Spleen (tissue), 13 donors: ENCODE results near the gene ZNF467. TPM values are rescaled to one million over a fixed set of nuclear protein-coding genes. Genes with fewer than 3 reads are reported as not detected.

Experiments used
- DNase-seq: peaks from one replicate; pipeline ENCODE4 v3.0.0-alpha.2; 2020
- H3K27ac ChIP-seq, 8 donors: fragments of 200-600 bp; sonication (generic) in 7 of 8; 1 replicate in 4 of 8; 2 replicates in 4 of 8; pipeline versions ENCODE4 v1.5.0 to v1.8.0; 2016 to 2021; ENCODE audit warnings: inconsistent platforms in 4 of 8, mild to moderate bottlenecking in 4 of 8, moderate library complexity in 1 of 8
- H3K27me3 ChIP-seq, 7 donors: fragments of 200-600 bp; sonication (generic) in 6 of 7; replicated peaks in 1 of 7; 1 replicate in 4 of 7; 2 replicates in 3 of 7; pipeline versions ENCODE4 v1.5.0 to v1.8.0; 2016 to 2021; ENCODE audit warnings: inconsistent platforms in 3 of 7, mild to moderate bottlenecking in 1 of 7
- H3K36me3 ChIP-seq, 6 donors: fragments of 200-600 bp; sonication (generic) in 5 of 6; 1 replicate in 4 of 6; 2 replicates in 2 of 6; pipeline versions ENCODE4 v1.5.0 to v1.8.0; 2016 to 2021; ENCODE audit warnings: inconsistent platforms in 2 of 6
- H3K4me1 ChIP-seq, 6 donors: fragments of 200-600 bp; sonication (generic) in 5 of 6; 1 replicate in 3 of 6; 2 replicates in 3 of 6; pipeline versions ENCODE4 v1.5.0 to v1.8.0; 2016 to 2021; ENCODE audit warnings: inconsistent platforms in 3 of 6
- H3K4me3 ChIP-seq, 8 donors: fragments of 200-600 bp; sonication (generic) in 7 of 8; 1 replicate in 4 of 8; 2 replicates in 4 of 8; pipeline versions ENCODE4 v1.5.0 to v1.8.0; 2016 to 2021; ENCODE audit warnings: inconsistent platforms in 4 of 8, mild to moderate bottlenecking in 4 of 8, moderate library complexity in 2 of 8
- H3K9me3 ChIP-seq, 8 donors: fragments of 200-600 bp; sonication (generic) in 7 of 8; 1 replicate in 4 of 8; 2 replicates in 4 of 8; pipeline versions ENCODE4 v1.5.0 to v1.8.0; 2016 to 2021; ENCODE audit warnings: inconsistent platforms in 4 of 8
- POLR2A ChIP-seq, 3 donors: fragments of 450-650 bp; IDR thresholded peaks; one replicate each; pipeline ENCODE4 v1.5.1; 2017; ENCODE audit warnings: antibody characterized with exemption in 3 of 3, mild to moderate bottlenecking in 1 of 3
- POLR2AphosphoS5 ChIP-seq, 3 donors: sonication (generic); formaldehyde crosslinking; IDR thresholded peaks; one replicate each; pipeline ENCODE4 v1.5.1; 2017; ENCODE audit warnings: antibody characterized with exemption in 3 of 3
- WGBS, 5 donors: extraction: QIAGEN DNeasy Blood & Tissue Kit in 3 of 5; methylation state at CpG; one replicate each; pipeline versions ENCODE4 v1.1.5 to v1.1.7; 2013 to 2018; 5-methylcytosine and 5-hydroxymethylcytosine counted together
- intact Hi-C: fragments of 100-400 bp; cut with DNase I; formaldehyde crosslinking; loops from one replicate; pipeline ENCODE4 v1.15.0; 2023; ENCODE audit warnings: low total_unique reads
- long read RNA-seq, 2 donors: transcript quantifications; one replicate each; lab custom pipeline, GENCODE V29; 2026
- polyA plus RNA-seq, 3 donors: library from polyadenylated mRNA; stranded (reverse); fragments of 200-250 nt; gene quantifications; one replicate each; pipeline ENCODE4 v1.2.1, GENCODE V29; 2013
- total RNA-seq, 7 donors: library from RNA; depleted of rRNA in 3 of 7; stranded (reverse); fragments of >200 nt in 3 of 7; fragmentation: NEBNext Ultra II Directional in 4 of 7; extraction: Animal tissue kit (Norgen Biotek cat#: 25700) in 4 of 7; gene quantifications; one replicate each; pipeline versions ENCODE4 v1.1.0 to v1.2.1, GENCODE V29; 2016 to 2021
- TF ChIP-seq, protein P1 (sequence below), 11 experiments: fragments of 200-600 bp in 7 of 11; fragments of 450-650 bp in 4 of 11; sonication (generic) in 4 of 11; IDR thresholded peaks in 8 of 11; conservative IDR thresholded peaks in 3 of 11; 1 replicate in 7 of 11; 2 replicates in 4 of 11; pipeline versions ENCODE4 v1.4.0 to v1.8.0; 2016 to 2021; ENCODE audit warnings: antibody characterized with exemption in 11 of 11, inconsistent platforms in 4 of 11, mild to moderate bottlenecking in 1 of 11
- donor health status: healthy with polysubstance abuse.
- donor health status: DM: no; HTN: no; CAD: no; lungs with moderate emphysema.
- donor health status: DM: no; HTN: no; CAD: no.
- donor health status: Bipolar disorder and iron deficiency.
- donor health status: healthy.
- donor health status: DM: no; HTN: no; CAD: no.
- donor health status: DM: yes; HTN: yes; CAD: no.

ZNF467 gene, protein sequence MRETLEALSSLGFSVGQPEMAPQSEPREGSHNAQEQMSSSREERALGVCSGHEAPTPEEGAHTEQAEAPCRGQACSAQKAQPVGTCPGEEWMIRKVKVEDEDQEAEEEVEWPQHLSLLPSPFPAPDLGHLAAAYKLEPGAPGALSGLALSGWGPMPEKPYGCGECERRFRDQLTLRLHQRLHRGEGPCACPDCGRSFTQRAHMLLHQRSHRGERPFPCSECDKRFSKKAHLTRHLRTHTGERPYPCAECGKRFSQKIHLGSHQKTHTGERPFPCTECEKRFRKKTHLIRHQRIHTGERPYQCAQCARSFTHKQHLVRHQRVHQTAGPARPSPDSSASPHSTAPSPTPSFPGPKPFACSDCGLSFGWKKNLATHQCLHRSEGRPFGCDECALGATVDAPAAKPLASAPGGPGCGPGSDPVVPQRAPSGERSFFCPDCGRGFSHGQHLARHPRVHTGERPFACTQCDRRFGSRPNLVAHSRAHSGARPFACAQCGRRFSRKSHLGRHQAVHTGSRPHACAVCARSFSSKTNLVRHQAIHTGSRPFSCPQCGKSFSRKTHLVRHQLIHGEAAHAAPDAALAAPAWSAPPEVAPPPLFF
- total RNA-seq (10 to 100 TPM; 25.5 to 48.5 (median 37.6) TPM), polyA plus RNA-seq (10 to 100 TPM in 2 of 3 donors, 1 to 10 TPM in 1; 6.0 to 15.2 (median 12.8) TPM)
- long read RNA-seq, donor 1, partial matches to known transcripts = 0 of 3 reads
- long read RNA-seq, donor 1, other reads (novel, unspliced or antisense) = 0 of 3 reads
- long read RNA-seq, donor 2, transcript ZNF467-201 (5 exons, 2,553 nt) = major isoform, 10 of 11 reads
- long read RNA-seq, donor 2, partial matches to known transcripts = 0 of 11 reads
- long read RNA-seq, donor 2, other reads (novel, unspliced or antisense) = 0 of 11 reads

DNA sequence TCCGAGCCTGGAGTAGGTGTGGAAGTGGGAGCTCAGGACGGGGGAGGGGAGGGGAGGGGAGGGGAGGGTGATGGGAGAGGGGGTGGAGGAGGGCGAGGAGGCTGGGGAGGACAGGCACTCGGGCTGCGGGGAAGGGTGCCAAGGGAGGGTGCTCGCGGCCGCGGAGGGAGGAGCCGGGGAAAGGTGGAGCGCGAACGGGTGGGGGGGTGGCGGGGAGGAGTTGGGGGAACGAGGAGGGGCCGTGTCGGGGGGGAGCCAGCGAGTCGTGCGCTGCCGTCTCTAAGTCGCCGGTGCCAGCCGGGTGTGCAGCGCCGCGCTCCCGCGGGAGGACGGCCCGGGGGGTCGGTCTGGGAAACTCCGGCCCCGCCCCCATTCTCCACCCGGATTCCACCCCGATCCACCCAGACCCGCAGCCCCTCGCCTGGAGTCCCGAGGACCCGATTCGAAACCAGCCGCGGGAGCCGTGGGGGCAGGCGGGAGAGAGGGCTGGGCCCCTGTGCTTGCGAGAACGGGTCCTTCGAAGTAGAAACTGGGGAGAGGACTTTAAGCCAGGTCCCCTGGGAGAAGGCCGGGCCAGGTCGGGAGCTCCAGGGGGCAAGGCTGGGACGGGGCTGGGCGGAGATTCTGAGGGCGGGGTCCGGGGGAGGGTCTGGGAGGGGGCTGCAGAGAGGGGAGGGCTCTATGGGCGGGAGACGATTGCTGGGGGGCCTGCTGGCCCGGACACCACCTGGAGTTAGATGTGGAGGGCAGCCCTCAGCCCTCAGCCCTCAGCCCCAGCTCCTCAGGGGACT, at the start of gene ZNF467:
TSS of gene ZNF467 (minus strand) at position 143 of the 791 bp plus-strand sequence. CDS start 2,556 bp downstream, outside the sequence.
- H3K9me3 ChIP-seq = no peaks in the 10 kb centered on the region
- peak within 1 kb of the TSS; percentile 29 to 96 (median 83) for H3K27ac ChIP-seq
- peaks cover 0 to 22% (median 10%) of the 10 kb centered on the region in 6 donors for H3K36me3 ChIP-seq
- intact Hi-C loops = no loop called here
- 4 to 18% (median 7%) methylated on average over 16 to 57 of the region's 57 CpGs for WGBS, 5 donors
- peaks cover 0 to 18% (median 0%) of the 10 kb centered on the region in 7 donors for H3K27me3 ChIP-seq
- peaks cover 23 to 76% (median 43%) of the 10 kb centered on the region in 6 donors for H3K4me1 ChIP-seq
- peak in 2 of 3 donors; percentile 26 to 44 for TF ChIP-seq POLR2AphosphoS5 (IDR thresholded peaks at IDR 0.05)
- TF ChIP-seq, protein P1, sequence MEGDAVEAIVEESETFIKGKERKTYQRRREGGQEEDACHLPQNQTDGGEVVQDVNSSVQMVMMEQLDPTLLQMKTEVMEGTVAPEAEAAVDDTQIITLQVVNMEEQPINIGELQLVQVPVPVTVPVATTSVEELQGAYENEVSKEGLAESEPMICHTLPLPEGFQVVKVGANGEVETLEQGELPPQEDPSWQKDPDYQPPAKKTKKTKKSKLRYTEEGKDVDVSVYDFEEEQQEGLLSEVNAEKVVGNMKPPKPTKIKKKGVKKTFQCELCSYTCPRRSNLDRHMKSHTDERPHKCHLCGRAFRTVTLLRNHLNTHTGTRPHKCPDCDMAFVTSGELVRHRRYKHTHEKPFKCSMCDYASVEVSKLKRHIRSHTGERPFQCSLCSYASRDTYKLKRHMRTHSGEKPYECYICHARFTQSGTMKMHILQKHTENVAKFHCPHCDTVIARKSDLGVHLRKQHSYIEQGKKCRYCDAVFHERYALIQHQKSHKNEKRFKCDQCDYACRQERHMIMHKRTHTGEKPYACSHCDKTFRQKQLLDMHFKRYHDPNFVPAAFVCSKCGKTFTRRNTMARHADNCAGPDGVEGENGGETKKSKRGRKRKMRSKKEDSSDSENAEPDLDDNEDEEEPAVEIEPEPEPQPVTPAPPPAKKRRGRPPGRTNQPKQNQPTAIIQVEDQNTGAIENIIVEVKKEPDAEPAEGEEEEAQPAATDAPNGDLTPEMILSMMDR (IDR thresholded peaks at IDR 0.05 in 8 of 11, conservative IDR thresholded peaks at IDR 0.05 in 3 of 11) = no peak
- no peak for TF ChIP-seq POLR2A (IDR thresholded peaks at IDR 0.05)
- peak; percentile 93 for DNase-seq
- H3K4me3 ChIP-seq = peak within 1 kb of the TSS; percentile 43 to 86 (median 58)

- DNase-seq = peak; percentile 47
- Histone ChIP-seq H3K4me3 (no peak overlapping the region), H3K4me1 (no peaks in the 10 kb centered on the region), H3K27ac (no peak overlapping the region), H3K36me3 (no peaks in the 10 kb centered on the region), H3K27me3 (peaks cover 0 to 5% (median 0%) of the 10 kb centered on the region in 7 donors), H3K9me3 (no peaks in the 10 kb centered on the region)
- TF ChIP-seq POLR2A (IDR thresholded peaks at IDR 0.05) = no peak
- no peak for TF ChIP-seq POLR2AphosphoS5 (IDR thresholded peaks at IDR 0.05)
- TF ChIP-seq, protein P1 (IDR thresholded peaks at IDR 0.05 in 8 of 11, conservative IDR thresholded peaks at IDR 0.05 in 3 of 11) = no peak
- intact Hi-C loops = no loop called here
- WGBS, 5 donors = 39 to 60% (median 54%) methylated on average over 10 to 22 of the region's 22 CpGs
Measured at GRCh38 chr7:149822353-149822943, 49.1 kb upstream of the ZNF467 start.

- 85 to 94% (median 90%) methylated on average over 24 to 30 of the region's 30 CpGs for WGBS, 5 donors
- H3K4me3 ChIP-seq = no peak overlapping the region
- intact Hi-C loops = no loop called here
- H3K9me3 ChIP-seq = no peaks in the 10 kb centered on the region
- DNase-seq = peak; percentile 72
- H3K4me1 ChIP-seq = no peaks in the 10 kb centered on the region
- TF ChIP-seq POLR2AphosphoS5 (IDR thresholded peaks at IDR 0.05) (no peak), POLR2A (IDR thresholded peaks at IDR 0.05) (no peak)
- TF ChIP-seq, protein P1 (IDR thresholded peaks at IDR 0.05 in 8 of 11, conservative IDR thresholded peaks at IDR 0.05 in 3 of 11) = no peak
- H3K27ac ChIP-seq = no peak overlapping the region
- no peaks in the 10 kb centered on the region for H3K36me3 ChIP-seq
- H3K27me3 ChIP-seq = peaks cover 0 to 5% (median 0%) of the 10 kb centered on the region in 7 donors
Measured at GRCh38 chr7:149821191-149822148, 48.1 kb upstream of the ZNF467 start.
